HuH-7.5 (cell line): ENCODE measurements around the gene NUDT14.
A peak's percentile ranks its signal among the peaks of the same experiment; 100 is the strongest.

Experiments used
- DNase-seq: peaks from one replicate; pipeline ENCODE4 v3.0.0; 2011; ENCODE audit warnings: low spot score

The NUDT14 gene

GRCh38 chr14:105180592-105181548, at the start of gene NUDT14:
Gene NUDT14, minus strand, starts transcription at chr14:105181312. Its CDS starts 103 bp downstream, at chr14:105181209.
- peak; percentile 94 for DNase-seq

GRCh38 chr14:105229099-105229655, 48.1 kb upstream of the NUDT14 start:
- DNase-seq = no peak

- no peak for DNase-seq
These were observed 47.5 kb upstream of the NUDT14 start for GRCh38 chr14:105228562-105228961.

GRCh38 chr14:105227346-105227745, 46.2 kb upstream of the NUDT14 start:
- DNase-seq = no peak

- DNase-seq = no peak
These were observed 45.1 kb upstream of the NUDT14 start for GRCh38 chr14:105226198-105226597.

GRCh38 chr14:105224845-105225570, 43.9 kb upstream of the NUDT14 start:
- no peak for DNase-seq

GRCh38 chr14:105223770-105224544, 42.8 kb upstream of the NUDT14 start:
- no peak for DNase-seq

GRCh38 chr14:105223260-105223659, 42.1 kb upstream of the NUDT14 start:
- no peak for DNase-seq

GRCh38 chr14:105221598-105222178, 40.6 kb upstream of the NUDT14 start:
- no peak for DNase-seq

- DNase-seq = no peak
These were observed 39.8 kb upstream of the NUDT14 start for GRCh38 chr14:105220699-105221597.

- no peak for DNase-seq
These were observed 38.6 kb upstream of the NUDT14 start for GRCh38 chr14:105219753-105220152.

GRCh38 chr14:105219043-105219612, 38.0 kb upstream of the NUDT14 start:
- DNase-seq = no peak

GRCh38 chr14:105218611-105219010, 37.5 kb upstream of the NUDT14 start:
- no peak for DNase-seq

- DNase-seq = no peak
These were observed 36.7 kb upstream of the NUDT14 start for GRCh38 chr14:105217774-105218173.

- no peak for DNase-seq
These were observed 35.6 kb upstream of the NUDT14 start for GRCh38 chr14:105216490-105217247.

GRCh38 chr14:105215602-105216001, 34.5 kb upstream of the NUDT14 start:
- DNase-seq = no peak

- no peak for DNase-seq
These were observed 33.3 kb upstream of the NUDT14 start for GRCh38 chr14:105214324-105214915.

GRCh38 chr14:105213361-105213760, 32.2 kb upstream of the NUDT14 start:
- DNase-seq = no peak
